ENCODE data around the gene DLGAP4.

DLGAP4 gene

GRCh38 chr20:36541768-36542488 lies 235.8 kb downstream of the DLGAP4 start:
- Mint-ChIP-seq H3K4me1 (ENCODE audit: low read depth) (peaks cover 3% of the 10 kb centered on the region), H3K9me3 (no peaks in the 10 kb centered on the region), H3K27ac (no peak overlapping the region), H3K4me3 (no peak overlapping the region), H3K27me3 (no peaks in the 10 kb centered on the region), H3K36me3 (ENCODE audit: low read depth) (no peaks in the 10 kb centered on the region)

GRCh38 chr20:36542516-36543183 lies 236.5 kb downstream of the DLGAP4 start:
- H3K9me3 Mint-ChIP-seq = no peaks in the 10 kb centered on the region
- H3K36me3 Mint-ChIP-seq (ENCODE audit: low read depth) = no peaks in the 10 kb centered on the region
- no peak overlapping the region for H3K27ac Mint-ChIP-seq
- H3K4me3 Mint-ChIP-seq = no peak overlapping the region
- H3K4me1 Mint-ChIP-seq (ENCODE audit: low read depth) = peaks cover 3% of the 10 kb centered on the region
- no peaks in the 10 kb centered on the region for H3K27me3 Mint-ChIP-seq

- no peaks in the 10 kb centered on the region for H3K36me3 Mint-ChIP-seq (ENCODE audit: low read depth)
- no peaks in the 10 kb centered on the region for H3K27me3 Mint-ChIP-seq
- no peak overlapping the region for H3K4me3 Mint-ChIP-seq
- no peak overlapping the region for H3K27ac Mint-ChIP-seq
- H3K9me3 Mint-ChIP-seq = no peaks in the 10 kb centered on the region
- peaks cover 3% of the 10 kb centered on the region for H3K4me1 Mint-ChIP-seq (ENCODE audit: low read depth)
Measured at GRCh38 chr20:36543184-36544133, 237.3 kb downstream of the DLGAP4 start.

GRCh38 chr20:36544134-36545018 lies 238.2 kb downstream of the DLGAP4 start:
- H3K36me3 Mint-ChIP-seq (ENCODE audit: low read depth) = no peaks in the 10 kb centered on the region
- H3K9me3 Mint-ChIP-seq = no peaks in the 10 kb centered on the region
- H3K4me1 Mint-ChIP-seq (ENCODE audit: low read depth) = peaks cover 3% of the 10 kb centered on the region
- H3K4me3 Mint-ChIP-seq = no peak overlapping the region
- no peaks in the 10 kb centered on the region for H3K27me3 Mint-ChIP-seq
- no peak overlapping the region for H3K27ac Mint-ChIP-seq

GRCh38 chr20:36546111-36546736 lies 240.1 kb downstream of the DLGAP4 start:
- Mint-ChIP-seq H3K27me3 (no peaks in the 10 kb centered on the region), H3K4me3 (no peak overlapping the region), H3K36me3 (ENCODE audit: low read depth) (no peaks in the 10 kb centered on the region), H3K27ac (no peak overlapping the region), H3K4me1 (ENCODE audit: low read depth) (no peaks in the 10 kb centered on the region), H3K9me3 (no peaks in the 10 kb centered on the region)

GRCh38 chr20:36547186-36548005 lies 241.3 kb downstream of the DLGAP4 start:
- no peaks in the 10 kb centered on the region for H3K27me3 Mint-ChIP-seq
- no peaks in the 10 kb centered on the region for H3K4me1 Mint-ChIP-seq (ENCODE audit: low read depth)
- H3K9me3 Mint-ChIP-seq = no peaks in the 10 kb centered on the region
- no peaks in the 10 kb centered on the region for H3K36me3 Mint-ChIP-seq (ENCODE audit: low read depth)
- no peak overlapping the region for H3K27ac Mint-ChIP-seq
- no peak overlapping the region for H3K4me3 Mint-ChIP-seq

- no peak overlapping the region for H3K4me3 Mint-ChIP-seq
- no peaks in the 10 kb centered on the region for H3K27me3 Mint-ChIP-seq
- no peaks in the 10 kb centered on the region for H3K9me3 Mint-ChIP-seq
- H3K27ac Mint-ChIP-seq = no peak overlapping the region
- no peaks in the 10 kb centered on the region for H3K4me1 Mint-ChIP-seq (ENCODE audit: low read depth)
- no peaks in the 10 kb centered on the region for H3K36me3 Mint-ChIP-seq (ENCODE audit: low read depth)
Measured at GRCh38 chr20:36548006-36548315, 241.8 kb downstream of the DLGAP4 start.

- no peaks in the 10 kb centered on the region for H3K27me3 Mint-ChIP-seq
- H3K36me3 Mint-ChIP-seq (ENCODE audit: low read depth) = no peaks in the 10 kb centered on the region
- H3K27ac Mint-ChIP-seq = no peak overlapping the region
- no peaks in the 10 kb centered on the region for H3K4me1 Mint-ChIP-seq (ENCODE audit: low read depth)
- no peaks in the 10 kb centered on the region for H3K9me3 Mint-ChIP-seq
- no peak overlapping the region for H3K4me3 Mint-ChIP-seq
Measured at GRCh38 chr20:36548704-36549627, 242.8 kb downstream of the DLGAP4 start.

GRCh38 chr20:36549628-36549941 lies 243.4 kb downstream of the DLGAP4 start:
- Mint-ChIP-seq H3K4me1 (ENCODE audit: low read depth) (no peaks in the 10 kb centered on the region), H3K4me3 (no peak overlapping the region), H3K9me3 (no peaks in the 10 kb centered on the region), H3K27ac (no peak overlapping the region), H3K27me3 (no peaks in the 10 kb centered on the region), H3K36me3 (ENCODE audit: low read depth) (no peaks in the 10 kb centered on the region)

- H3K27me3 Mint-ChIP-seq = no peaks in the 10 kb centered on the region
- no peaks in the 10 kb centered on the region for H3K36me3 Mint-ChIP-seq (ENCODE audit: low read depth)
- no peak overlapping the region for H3K4me3 Mint-ChIP-seq
- H3K4me1 Mint-ChIP-seq (ENCODE audit: low read depth) = no peaks in the 10 kb centered on the region
- H3K27ac Mint-ChIP-seq = no peak overlapping the region
- H3K9me3 Mint-ChIP-seq = no peaks in the 10 kb centered on the region
Measured at GRCh38 chr20:36549942-36550789, 244.0 kb downstream of the DLGAP4 start.

GRCh38 chr20:36550790-36551299 lies 244.7 kb downstream of the DLGAP4 start:
- Mint-ChIP-seq H3K27me3 (no peaks in the 10 kb centered on the region), H3K27ac (no peak overlapping the region), H3K4me1 (ENCODE audit: low read depth) (no peaks in the 10 kb centered on the region), H3K9me3 (no peaks in the 10 kb centered on the region), H3K36me3 (ENCODE audit: low read depth) (no peaks in the 10 kb centered on the region), H3K4me3 (no peak overlapping the region)

- no peaks in the 10 kb centered on the region for H3K27me3 Mint-ChIP-seq
- H3K9me3 Mint-ChIP-seq = no peaks in the 10 kb centered on the region
- no peaks in the 10 kb centered on the region for H3K36me3 Mint-ChIP-seq (ENCODE audit: low read depth)
- H3K27ac Mint-ChIP-seq = no peak overlapping the region
- peaks cover 9% of the 10 kb centered on the region for H3K4me1 Mint-ChIP-seq (ENCODE audit: low read depth)
- no peak overlapping the region for H3K4me3 Mint-ChIP-seq
Measured at GRCh38 chr20:36555248-36555647, 249.1 kb downstream of the DLGAP4 start.

Measured in stimulated activated naive CD8-positive, alpha-beta T cell treated with anti-CD3 and anti-CD28 coated beads, Interleukin-15, Interleukin-2, amounts not matched to agents 100 ng/mL and 50 ng/mL, for 24 hours (primary cell).